Nephron progenitor cell (in vitro differentiated cells): ENCODE results near the gene FBXO46.
"Not testable (repeated sequence)": the region's sequence is repeated elsewhere in the genome, so short reads cannot be mapped to it uniquely, and the experiment has no call there.

Experiments
- DNase-seq: peaks from one replicate; pipeline ENCODE4 v3.0.0; 2021
- H3K27ac Mint-ChIP-seq: 2 replicates; pipeline ENCODE4 v1.8.0; 2021; ENCODE audit warnings: mild to moderate bottlenecking, moderate library complexity, mixed read lengths
- H3K27me3 Mint-ChIP-seq: 2 replicates; pipeline ENCODE4 v1.8.0; 2021; ENCODE audit warnings: mild to moderate bottlenecking, low read depth, mixed read lengths; ENCODE audit not compliant: poor library complexity
- H3K36me3 Mint-ChIP-seq: 2 replicates; pipeline ENCODE4 v1.8.0; 2021; ENCODE audit warnings: low read depth, mixed read lengths
- H3K4me1 Mint-ChIP-seq: 2 replicates; pipeline ENCODE4 v1.8.0; 2021; ENCODE audit warnings: mixed read lengths
- H3K4me3 Mint-ChIP-seq: 2 replicates; pipeline ENCODE4 v1.8.0; 2021; ENCODE audit warnings: mild to moderate bottlenecking, moderate library complexity, mixed read lengths
- H3K9me3 Mint-ChIP-seq: 2 replicates; pipeline ENCODE4 v1.8.0; 2021; ENCODE audit warnings: mild to moderate bottlenecking, moderate library complexity, mixed read lengths
- CTCF ChIP-seq: fragments of 200-600 bp; sonication (generic); IDR thresholded peaks from 2 replicates; pipeline ENCODE4 v1.5.0; 2021; ENCODE audit warnings: antibody characterized with exemption

Gene FBXO46

DNA sequence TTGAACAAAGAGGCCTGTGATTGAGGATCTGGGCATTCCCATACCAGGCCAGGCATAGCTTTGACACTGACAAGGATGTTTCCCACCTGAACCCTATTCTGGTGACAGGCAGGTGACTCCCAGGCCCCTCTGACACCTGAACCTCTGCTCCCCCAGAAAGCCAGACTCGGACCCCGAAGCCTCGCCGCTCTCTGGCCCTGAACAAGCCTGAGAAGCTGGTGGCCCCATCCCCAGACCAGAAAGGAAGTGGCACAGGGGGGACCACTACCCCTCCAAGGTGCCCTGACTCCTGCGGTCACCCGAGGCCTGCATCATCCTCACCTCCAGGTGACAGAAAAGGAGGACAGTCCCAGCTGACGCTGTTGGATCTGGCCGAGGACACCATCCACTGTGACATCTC is 23.6 kb upstream of the FBXO46 start:
- H3K27ac Mint-ChIP-seq, result no peak overlapping the region
- peaks cover 13% of the 10 kb centered on the region for H3K27me3 Mint-ChIP-seq
- no peak for TF ChIP-seq CTCF
- H3K9me3 Mint-ChIP-seq, result no peaks in the 10 kb centered on the region
- H3K36me3 Mint-ChIP-seq, result no peaks in the 10 kb centered on the region
- DNase-seq, result no peak
- H3K4me1 Mint-ChIP-seq, result peaks cover 26% of the 10 kb centered on the region
- no peak overlapping the region for H3K4me3 Mint-ChIP-seq

DNA sequence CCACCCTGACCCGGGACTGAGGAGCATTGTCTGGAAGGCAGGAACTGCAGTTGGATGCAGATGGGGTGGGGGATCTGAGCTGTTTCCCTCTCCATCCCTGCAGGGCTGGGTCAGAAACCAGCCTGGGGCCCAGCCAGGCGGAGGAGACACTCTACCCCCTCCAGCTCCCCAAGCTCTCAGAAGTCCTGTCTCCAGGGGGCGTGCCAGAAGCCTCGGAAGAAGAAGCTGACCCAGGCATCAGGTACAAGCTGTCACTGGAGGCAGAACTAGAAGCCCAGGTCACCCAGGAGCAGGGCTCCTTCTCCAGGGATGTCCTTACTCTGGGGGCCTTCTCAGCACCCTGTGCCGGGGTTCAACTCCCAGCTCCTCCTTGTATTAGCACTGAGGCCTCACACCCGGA is 22.9 kb upstream of the FBXO46 start:
- no peaks in the 10 kb centered on the region for H3K9me3 Mint-ChIP-seq

DNA sequence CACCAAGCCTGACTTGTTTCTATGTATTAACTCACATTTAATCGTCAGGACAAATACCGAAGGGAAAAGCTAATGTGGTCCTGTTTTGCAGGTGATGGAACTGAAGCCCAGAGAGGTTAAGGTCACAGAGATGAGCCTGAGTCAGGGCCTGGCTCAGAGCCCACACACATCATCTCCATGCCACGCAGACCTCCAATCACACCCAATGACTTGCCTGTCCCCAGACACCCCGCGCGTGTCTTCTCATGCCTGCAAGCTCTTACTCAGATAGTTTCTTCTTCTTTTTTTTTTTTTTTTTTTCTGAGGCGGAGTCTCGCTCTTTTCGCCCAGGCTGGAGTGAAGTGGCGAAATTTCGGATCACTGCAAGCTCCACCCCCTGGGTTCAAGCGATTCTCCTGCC is 21.9 kb upstream of the FBXO46 start:
- no peak overlapping the region for H3K4me3 Mint-ChIP-seq
- DNase-seq, result no peak
- no peaks in the 10 kb centered on the region for H3K36me3 Mint-ChIP-seq
- H3K27me3 Mint-ChIP-seq, result peaks cover 9% of the 10 kb centered on the region
- peaks cover 25% of the 10 kb centered on the region for H3K4me1 Mint-ChIP-seq
- H3K27ac Mint-ChIP-seq, result peak overlapping the region; percentile 24
- H3K9me3 Mint-ChIP-seq, result no peaks in the 10 kb centered on the region
- no peak for TF ChIP-seq CTCF

More for the DNA sequence above, 22.9 kb upstream of the FBXO46 start:
- no peak for TF ChIP-seq CTCF
- peaks cover 24% of the 10 kb centered on the region for H3K4me1 Mint-ChIP-seq
- H3K36me3 Mint-ChIP-seq, result no peaks in the 10 kb centered on the region
- peaks cover 12% of the 10 kb centered on the region for H3K27me3 Mint-ChIP-seq
- peak; percentile 49 for DNase-seq
- no peak overlapping the region for H3K27ac Mint-ChIP-seq
- H3K4me3 Mint-ChIP-seq, result no peak overlapping the region

GRCh38 chr19:45751483-45751882 is 20.8 kb upstream of the FBXO46 start:
- H3K4me1 Mint-ChIP-seq, result peaks cover 21% of the 10 kb centered on the region
- H3K9me3 Mint-ChIP-seq, H3K27ac Mint-ChIP-seq, H3K4me3 Mint-ChIP-seq, DNase-seq, H3K36me3 Mint-ChIP-seq, H3K27me3 Mint-ChIP-seq: not testable (repeated sequence)

- Mint-ChIP-seq H3K4me3 (no peak overlapping the region), H3K27me3 (peaks cover 9% of the 10 kb centered on the region), H3K4me1 (peaks cover 19% of the 10 kb centered on the region), H3K36me3 (no peaks in the 10 kb centered on the region), H3K9me3 (no peaks in the 10 kb centered on the region), H3K27ac (no peak overlapping the region)
- no peak for TF ChIP-seq CTCF
- DNase-seq, result no peak
Observed at GRCh38 chr19:45747513-45747912, 16.8 kb upstream of the FBXO46 start.

DNA sequence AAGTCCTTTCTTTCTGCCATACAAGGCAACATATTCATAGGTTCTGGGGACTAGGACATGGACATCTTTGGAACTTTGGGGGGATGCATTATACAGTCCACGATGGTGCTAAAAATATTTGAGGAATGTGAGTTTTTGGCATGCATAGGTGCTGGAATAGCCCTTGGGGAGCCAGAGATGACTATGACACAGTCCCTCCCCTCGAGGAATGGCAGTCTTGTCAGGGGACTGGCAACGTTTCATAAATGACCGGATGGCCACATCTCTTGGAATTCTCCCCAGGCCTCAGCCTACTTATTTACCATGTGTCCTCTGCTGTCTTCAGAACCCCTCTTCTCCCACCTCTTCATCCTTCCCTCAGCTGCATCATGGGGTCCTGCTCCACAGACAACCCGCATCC is 16.2 kb upstream of the FBXO46 start:
- H3K36me3 Mint-ChIP-seq, result no peaks in the 10 kb centered on the region
- DNase-seq, result no peak
- peaks cover 13% of the 10 kb centered on the region for H3K27me3 Mint-ChIP-seq
- H3K4me1 Mint-ChIP-seq, result peaks cover 22% of the 10 kb centered on the region
- no peak overlapping the region for H3K27ac Mint-ChIP-seq
- no peak for TF ChIP-seq CTCF
- no peak overlapping the region for H3K4me3 Mint-ChIP-seq
- H3K9me3 Mint-ChIP-seq, result no peaks in the 10 kb centered on the region
